K562 (cell line): Measurements from ENCODE around the gene SMC6. TPM values are rescaled to one million over a fixed set of nuclear protein-coding genes. Genes with fewer than 3 reads are reported as not detected.

ENCODE experiments used
- ATAC-seq: fragments of 200-7000 bp; cut with Tn5 transposase; 3 replicates; pipeline ENCODE4 v1.9.1; 2020; ENCODE audit warnings: moderate library complexity
- BruUV-seq: library from RNA; stranded (reverse); fragments of 400-500 nt; replicated peaks from 2 replicates; lab custom pipeline; 2021; lab: Mats Ljungman, UMichigan
- CTCF ChIA-PET: fragments of 300-600 bp; formaldehyde crosslinking; extraction: SDS; loops from one replicate; lab custom pipeline; 2021; ENCODE audit warnings: low intra/inter-chr PET ratio; lab: Yijun Ruan, JAX
- POLR2A ChIA-PET: fragments of 300-600, 350-650 bp; sonication (Branson Sonifier 250); formaldehyde crosslinking; extraction: SDS; loops from one replicate; lab custom pipeline; 2021; ENCODE audit warnings: antibody characterized with exemption, inconsistent platforms; lab: Yijun Ruan, JAX
- DNase-seq, 4 experiments: peaks; one replicate each; pipeline versions ENCODE4 v3.0.0 to v3.0.0-alpha.2; 2011 to 2018; ENCODE audit warnings: low spot score in 3 of 4, mixed read lengths in 3 of 4; ENCODE audit errors: extremely low read depth in 1 of 4
- FAIRE-seq: peaks from 2 replicates; lab custom pipeline; 2011; peaks lifted over from hg19 to GRCh38; lab: Jason Lieb, UNC
- H2AFZ ChIP-seq: 2 replicates; pipeline ENCODE4 v1.6.0; 2011; ENCODE audit warnings: low read depth, low read length, control low read depth, inconsistent platforms
- H3K27ac ChIP-seq: fragments of 200-600 bp; 3 replicates; pipeline ENCODE4 v1.8.0; 2011; ENCODE audit warnings: low read depth, mild to moderate bottlenecking, control low read depth, inconsistent platforms, low read length, moderate library complexity, mixed read lengths; ENCODE audit errors: extremely low read depth
- H3K27me3 ChIP-seq, 2 experiments: fragments of 300-600 bp in 1 of 2; 2 replicates in 1 of 2; 3 replicates in 1 of 2; pipeline versions ENCODE4 v1.6.0 to v1.8.0; 2011; ENCODE audit warnings: inconsistent platforms in 2 of 2, low read length in 2 of 2, mild to moderate bottlenecking in 1 of 2, mixed read lengths in 1 of 2, moderate library complexity in 1 of 2; ENCODE audit not compliant: control insufficient read depth in 2 of 2, insufficient read depth in 2 of 2
- H3K36me3 ChIP-seq: fragments of 300-600 bp; 3 replicates; pipeline ENCODE4 v1.8.0; 2011; ENCODE audit warnings: mild to moderate bottlenecking, low read length, inconsistent platforms; ENCODE audit not compliant: control insufficient read depth, insufficient read depth
- H3K4me1 ChIP-seq, 2 experiments: fragments of 200-600 bp in 1 of 2; replicated peaks in 1 of 2; 2 replicates in 1 of 2; 3 replicates in 1 of 2; pipeline versions ENCODE4 v1.5.1 to v1.8.0; 2011; ENCODE audit warnings: inconsistent platforms in 2 of 2, low read length in 2 of 2, mild to moderate bottlenecking in 1 of 2, mixed read lengths in 1 of 2, moderate library complexity in 1 of 2; ENCODE audit not compliant: control insufficient read depth in 2 of 2, insufficient read depth in 2 of 2
- H3K4me2 ChIP-seq: 2 replicates; pipeline ENCODE4 v1.6.1; 2011; ENCODE audit warnings: low read length, control low read depth, inconsistent platforms, mixed read lengths; ENCODE audit not compliant: insufficient read depth
- H3K4me3 ChIP-seq: fragments of 200-600 bp; sonication (generic), shearing (Covaris generic); 2 replicates; pipeline ENCODE4 v1.5.1; 2016; ENCODE audit warnings: control low read depth, inconsistent platforms
- H3K79me2 ChIP-seq: fragments of 200-600 bp; 3 replicates; pipeline ENCODE4 v1.8.0; 2011; ENCODE audit warnings: low read length, inconsistent platforms; ENCODE audit not compliant: control insufficient read depth, insufficient read depth
- H3K9ac ChIP-seq, 2 experiments: 2 replicates each; pipeline versions ENCODE4 v1.6.0 to v1.6.1; 2011; ENCODE audit warnings: low read depth in 2 of 2, low read length in 2 of 2, control low read depth in 1 of 2, inconsistent platforms in 1 of 2, mild to moderate bottlenecking in 1 of 2, mixed read lengths in 1 of 2; ENCODE audit not compliant: insufficient read depth in 1 of 2
- H3K9me1 ChIP-seq: one replicate; pipeline ENCODE4 v1.6.0; 2011; ENCODE audit warnings: inconsistent platforms, mild to moderate bottlenecking, low read length, moderate library complexity; ENCODE audit not compliant: control insufficient read depth, insufficient read depth
- H3K9me3 ChIP-seq: replicated peaks from 2 replicates; pipeline ENCODE4 v1.5.1; 2011; ENCODE audit warnings: low read depth, low read length, inconsistent platforms; ENCODE audit not compliant: control insufficient read depth, insufficient read depth
- H4K20me1 ChIP-seq: replicated peaks from 2 replicates; pipeline ENCODE4 v1.6.1; 2011; ENCODE audit warnings: low read length, inconsistent platforms, mixed read lengths; ENCODE audit not compliant: control insufficient read depth, insufficient read depth
- CEBPG ChIP-seq, 3 experiments: fragments of 200-800 bp in 1 of 3; sonication (Bioruptor generic) in 1 of 3; sonication (generic) in 1 of 3; formaldehyde crosslinking in 1 of 3; IDR thresholded peaks in 2 of 3; conservative IDR thresholded peaks in 1 of 3; 2 replicates each; pipeline versions ENCODE4 v1.6.1 to v1.8.0; 2016 to 2022; ENCODE audit warnings: missing compliant biosample characterization in 2 of 3, missing genetic modification characterization in 2 of 3, mild to moderate bottlenecking in 1 of 3, missing genetic modification reagents in 1 of 3
- DEAF1 ChIP-seq: fragments of 450-650 bp; formaldehyde crosslinking; IDR thresholded peaks from 2 replicates; pipeline ENCODE4 v1.4.0; 2020; ENCODE audit warnings: mild to moderate bottlenecking, moderate library complexity
- HDAC1 ChIP-seq, 2 experiments: fragments of 450-650 bp; IDR thresholded peaks; 2 replicates each; pipeline ENCODE4 v1.6.1; 2016 to 2017; ENCODE audit warnings: inconsistent platforms in 1 of 2, mild to moderate bottlenecking in 1 of 2, moderate library complexity in 1 of 2
- JUND ChIP-seq, 2 experiments: IDR thresholded peaks; 2 replicates in 1 of 2; 3 replicates in 1 of 2; pipeline ENCODE4 v1.6.1; 2011; ENCODE audit warnings: borderline replicate concordance in 2 of 2, low read depth in 2 of 2, low read length in 2 of 2, improper control_type of control experiment in 1 of 2, missing biosample characterization in 1 of 2, missing genetic modification characterization in 1 of 2, missing genetic modification reagents in 1 of 2
- PHF8 ChIP-seq: fragments of 200-600 bp; sonication (generic); IDR thresholded peaks from 2 replicates; pipeline ENCODE4 v1.6.1; 2012; ENCODE audit warnings: mixed run types, mild to moderate bottlenecking, inconsistent platforms, low read length, moderate library complexity, borderline replicate concordance
- RAD21 ChIP-seq, 2 experiments: fragments of 250-450 bp in 1 of 2; fragments of 450-650 bp in 1 of 2; sonication (Bioruptor Pico) in 1 of 2; formaldehyde crosslinking in 1 of 2; IDR thresholded peaks in 1 of 2; conservative IDR thresholded peaks in 1 of 2; 2 replicates each; pipeline versions ENCODE4 v1.4.0 to v1.8.0; 2020 to 2022; ENCODE audit warnings: mild to moderate bottlenecking in 2 of 2, moderate library complexity in 1 of 2
- ZNF175 ChIP-seq: fragments of 200-800 bp; sonication (Bioruptor generic); IDR thresholded peaks from 2 replicates; pipeline ENCODE4 v1.6.1; 2016; ENCODE audit warnings: low read depth, mild to moderate bottlenecking, missing genetic modification characterization, missing compliant biosample characterization
- ZNF232 ChIP-seq: sonication (generic); formaldehyde crosslinking; IDR thresholded peaks from 2 replicates; pipeline ENCODE4 v1.8.0; 2022; ENCODE audit warnings: mild to moderate bottlenecking, missing genetic modification reagents
- WGBS: fragments of 100-300 bp; shearing (Covaris generic); methylation state at CpG from one replicate; pipeline ENCODE4 v1.1.6; 2016; ENCODE audit warnings: low coverage, mixed read lengths; ENCODE audit not compliant: insufficient coverage; ENCODE audit errors: missing lambda C conversion rate; 5-methylcytosine and 5-hydroxymethylcytosine counted together
- in situ Hi-C: fragments of 300-500 bp; cut with MboI; formaldehyde crosslinking; loops from 4 replicates; pipeline ENCODE4 v1.15.0; 2018; ENCODE audit warnings: inconsistent platforms, mixed read lengths
- intact Hi-C: fragments of 100-400 bp; cut with micrococcal nuclease; formaldehyde crosslinking; loops from 2 replicates; pipeline ENCODE4 v1.14.2; 2022
- polyA plus RNA-seq, 8 experiments: library from polyadenylated mRNA; depleted of rRNA in 4 of 8; stranded (reverse) in 5 of 8; unstranded in 3 of 8; fragments of >200 nt; fragmentation: Nextera tagmentation in 2 of 8; fragmentation: Illumina TruSeq in 1 of 8; extraction: Ambion mirVana in 2 of 8; extraction: Trizol in 1 of 8; gene quantifications; 2 replicates each; pipeline versions ENCODE4 v1.2.1 to v1.2.3, GENCODE V29; 2011 to 2014; ENCODE audit warnings: inconsistent platforms in 1 of 8, missing spikeins in 1 of 8
- total RNA-seq, 7 experiments: library from RNA; depleted of rRNA in 6 of 7; stranded (reverse); fragments of >200 nt in 6 of 7; fragmentation: Illumina TruSeq in 2 of 7; extraction: Trizol in 2 of 7; gene quantifications; 2 replicates each; pipeline versions ENCODE4 v1.2.1 to v1.2.3, GENCODE V29; 2011 to 2021; ENCODE audit warnings: low replicate concordance in 1 of 7
- TF ChIP-seq, protein P1 (sequence below), 2 experiments: fragments of 450-650 bp; formaldehyde crosslinking in 1 of 2; IDR thresholded peaks; 2 replicates each; pipeline versions ENCODE4 v1.4.0 to v1.6.1; 2014 to 2020; ENCODE audit warnings: mild to moderate bottlenecking in 2 of 2, borderline replicate concordance in 1 of 2, low read depth in 1 of 2

The SMC6 gene
- total and polyA plus RNA-seq, 9 of the 15 experiments (the other 6 are each of a cell fraction or from before 2014, with no cell fraction given) = 14.2 to 75.9 (median 47.7) TPM

GRCh38 chr2:17646081-17646554, 107.5 kb downstream of the SMC6 start:
- H3K4me2 ChIP-seq = no peak overlapping the region
- TF ChIP-seq HDAC1 (IDR thresholded peaks at IDR 0.05) (no peak), CEBPG (CRISPR knock-in tag; IDR thresholded peaks at IDR 0.05) (peak; percentile 33; the same call in 1 of the 2 replicates), CEBPG (tag; conservative IDR thresholded peaks at IDR 0.05 in 1 of 2, IDR thresholded peaks at IDR 0.05 in 1 of 2) (peak; percentile 88 to 97), PHF8 (no peak), ZNF175 (CRISPR knock-in tag) (no peak), JUND (IDR thresholded peaks at IDR 0.05; ENCODE audit: borderline replicate concordance, low read depth, low read length) (peak; percentile 56; the same call in 1 of the 2 replicates), JUND (tag; IDR thresholded peaks at IDR 0.05; ENCODE audit: borderline replicate concordance, low read depth, low read length) (no peak), ZNF232 (CRISPR knock-in tag) (no peak), DEAF1 (CRISPR knock-in tag) (0 out of 2 replicates have a peak, but pooled peaks have one; percentile 38), RAD21 (CRISPR knock-in tag; conservative IDR thresholded peaks at IDR 0.05 in 1 of 2, IDR thresholded peaks at IDR 0.05 in 1 of 2) (peak; percentile 52 to 81; a peak in 3 of 4 replicates)
- TF ChIP-seq, protein P1, sequence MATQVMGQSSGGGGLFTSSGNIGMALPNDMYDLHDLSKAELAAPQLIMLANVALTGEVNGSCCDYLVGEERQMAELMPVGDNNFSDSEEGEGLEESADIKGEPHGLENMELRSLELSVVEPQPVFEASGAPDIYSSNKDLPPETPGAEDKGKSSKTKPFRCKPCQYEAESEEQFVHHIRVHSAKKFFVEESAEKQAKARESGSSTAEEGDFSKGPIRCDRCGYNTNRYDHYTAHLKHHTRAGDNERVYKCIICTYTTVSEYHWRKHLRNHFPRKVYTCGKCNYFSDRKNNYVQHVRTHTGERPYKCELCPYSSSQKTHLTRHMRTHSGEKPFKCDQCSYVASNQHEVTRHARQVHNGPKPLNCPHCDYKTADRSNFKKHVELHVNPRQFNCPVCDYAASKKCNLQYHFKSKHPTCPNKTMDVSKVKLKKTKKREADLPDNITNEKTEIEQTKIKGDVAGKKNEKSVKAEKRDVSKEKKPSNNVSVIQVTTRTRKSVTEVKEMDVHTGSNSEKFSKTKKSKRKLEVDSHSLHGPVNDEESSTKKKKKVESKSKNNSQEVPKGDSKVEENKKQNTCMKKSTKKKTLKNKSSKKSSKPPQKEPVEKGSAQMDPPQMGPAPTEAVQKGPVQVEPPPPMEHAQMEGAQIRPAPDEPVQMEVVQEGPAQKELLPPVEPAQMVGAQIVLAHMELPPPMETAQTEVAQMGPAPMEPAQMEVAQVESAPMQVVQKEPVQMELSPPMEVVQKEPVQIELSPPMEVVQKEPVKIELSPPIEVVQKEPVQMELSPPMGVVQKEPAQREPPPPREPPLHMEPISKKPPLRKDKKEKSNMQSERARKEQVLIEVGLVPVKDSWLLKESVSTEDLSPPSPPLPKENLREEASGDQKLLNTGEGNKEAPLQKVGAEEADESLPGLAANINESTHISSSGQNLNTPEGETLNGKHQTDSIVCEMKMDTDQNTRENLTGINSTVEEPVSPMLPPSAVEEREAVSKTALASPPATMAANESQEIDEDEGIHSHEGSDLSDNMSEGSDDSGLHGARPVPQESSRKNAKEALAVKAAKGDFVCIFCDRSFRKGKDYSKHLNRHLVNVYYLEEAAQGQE (IDR thresholded peaks at IDR 0.05; ENCODE audit: borderline replicate concordance) = peak; percentile 52; the same call in 1 of the 2 replicates
- TF ChIP-seq, protein P1 (CRISPR knock-in tag; IDR thresholded peaks at IDR 0.05; ENCODE audit: low read depth) = no peak

More at GRCh38 chr2:17646081-17646554, 107.5 kb downstream of the SMC6 start:
- FAIRE-seq (peak; percentile 89), ATAC-seq (peak; percentile 64), DNase-seq (peak; percentile 38 to 68 (median 44))
- H3K9ac ChIP-seq = no peak overlapping the region
- in situ Hi-C loops = no loop called here
- no peak overlapping the region for H2AFZ ChIP-seq
- 0% methylated on average over 3 of the region's 3 CpGs for WGBS
- H4K20me1 ChIP-seq = no peaks in the 10 kb centered on the region
- ChIA-PET CTCF (interaction anchor here (0.9 to 1.1 kb wide), 2 partner anchors 25 to 184 kb away, joined by 3 read pairs; no protein-coding TSS in a partner anchor), POLR2A (interaction anchor here (1.1 to 1.8 kb wide), 5 partner anchors 9 to 15 kb away, joined by 3 to 7 read pairs (median 4); no protein-coding TSS in a partner anchor)
- H3K4me1 ChIP-seq = peaks cover 16 to 25% of the 10 kb centered on the region in 2 experiments
- no peaks in the 10 kb centered on the region for H3K79me2 ChIP-seq
- no peaks in the 10 kb centered on the region for H3K9me1 ChIP-seq
- no peaks in the 10 kb centered on the region for H3K27me3 ChIP-seq
- H3K36me3 ChIP-seq = no peaks in the 10 kb centered on the region
- H3K9me3 ChIP-seq = no peaks in the 10 kb centered on the region
- no peak overlapping the region for H3K27ac ChIP-seq
- H3K4me3 ChIP-seq = no peak overlapping the region
- BruUV-seq = no TSS peak
- intact Hi-C loops = loop anchor here (2.0 kb wide), 1 partner anchor 185 kb away; no protein-coding TSS in a partner anchor
